Mucosa of stomach (tissue), 1 donor: ENCODE measurements around the gene RASGRF1.

Source experiments
- H3K27me3 ChIP-seq: one replicate; pipeline ENCODE4 v1.7.0; 2013; ENCODE audit warnings: mild to moderate bottlenecking, low read length; ENCODE audit not compliant: control insufficient read depth, insufficient read depth
- H3K36me3 ChIP-seq: one replicate; pipeline ENCODE4 v1.7.0; 2013; ENCODE audit warnings: low read length; ENCODE audit not compliant: control insufficient read depth, insufficient read depth
- H3K4me1 ChIP-seq: one replicate; pipeline ENCODE4 v1.7.0; 2013; ENCODE audit warnings: mild to moderate bottlenecking, low read length; ENCODE audit not compliant: control insufficient read depth, insufficient read depth
- H3K4me3 ChIP-seq: one replicate; pipeline ENCODE4 v1.7.0; 2013; ENCODE audit warnings: low read length
- H3K9ac ChIP-seq: one replicate; pipeline ENCODE4 v1.7.0; 2013; ENCODE audit warnings: mild to moderate bottlenecking, low read length, moderate library complexity
- H3K9me3 ChIP-seq: one replicate; pipeline ENCODE4 v1.7.0; 2013; ENCODE audit warnings: mild to moderate bottlenecking, low read length, moderate library complexity; ENCODE audit not compliant: control insufficient read depth
- donor health status: Pancreatic carcinoma.

The RASGRF1 gene

DNA sequence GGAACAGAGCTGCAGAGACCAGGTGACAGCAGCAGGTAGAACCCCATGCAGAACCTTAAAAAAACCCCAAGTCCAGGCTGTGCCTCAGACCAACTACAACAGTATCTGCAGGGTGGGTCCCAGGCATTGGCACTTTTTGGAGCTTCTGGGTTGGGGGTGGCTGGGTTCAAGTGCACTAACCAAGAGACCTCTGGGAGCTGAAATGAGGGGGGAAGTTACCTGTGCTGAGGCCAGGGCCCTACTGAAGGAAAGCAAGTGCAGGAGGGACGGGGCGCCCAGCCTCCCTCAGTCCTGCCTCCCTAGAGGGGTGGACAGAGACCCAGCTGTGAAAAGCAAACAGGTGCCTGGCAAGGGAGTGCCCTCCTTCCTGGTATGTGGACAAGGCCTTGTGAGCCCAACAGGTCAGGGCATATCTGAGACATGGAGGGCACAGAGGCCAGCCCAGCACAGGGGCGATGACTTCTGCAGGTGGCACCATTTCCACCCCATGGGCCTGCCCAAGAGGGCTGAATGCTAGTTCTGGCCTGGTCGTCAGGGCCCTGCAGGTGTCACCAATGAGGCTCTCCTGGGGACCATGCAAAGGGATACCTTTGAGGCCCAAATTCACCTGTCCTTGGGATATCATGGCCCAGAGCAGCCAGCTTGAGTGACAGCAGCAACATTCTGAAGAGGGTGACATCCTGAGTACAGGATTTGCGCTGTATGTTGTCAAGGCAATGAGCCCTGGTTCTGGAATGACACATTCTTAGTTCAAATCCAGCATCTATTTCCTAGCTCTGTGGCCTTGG is 164.4 kb downstream of the RASGRF1 start:
- H3K9me3 ChIP-seq: no peaks in the 10 kb centered on the region
- H3K4me1 ChIP-seq: peaks cover 2% of the 10 kb centered on the region
- H3K4me3 ChIP-seq: no peak overlapping the region
- no peaks in the 10 kb centered on the region for H3K27me3 ChIP-seq
- H3K36me3 ChIP-seq: peaks cover 13% of the 10 kb centered on the region
- H3K9ac ChIP-seq: no peak overlapping the region

DNA sequence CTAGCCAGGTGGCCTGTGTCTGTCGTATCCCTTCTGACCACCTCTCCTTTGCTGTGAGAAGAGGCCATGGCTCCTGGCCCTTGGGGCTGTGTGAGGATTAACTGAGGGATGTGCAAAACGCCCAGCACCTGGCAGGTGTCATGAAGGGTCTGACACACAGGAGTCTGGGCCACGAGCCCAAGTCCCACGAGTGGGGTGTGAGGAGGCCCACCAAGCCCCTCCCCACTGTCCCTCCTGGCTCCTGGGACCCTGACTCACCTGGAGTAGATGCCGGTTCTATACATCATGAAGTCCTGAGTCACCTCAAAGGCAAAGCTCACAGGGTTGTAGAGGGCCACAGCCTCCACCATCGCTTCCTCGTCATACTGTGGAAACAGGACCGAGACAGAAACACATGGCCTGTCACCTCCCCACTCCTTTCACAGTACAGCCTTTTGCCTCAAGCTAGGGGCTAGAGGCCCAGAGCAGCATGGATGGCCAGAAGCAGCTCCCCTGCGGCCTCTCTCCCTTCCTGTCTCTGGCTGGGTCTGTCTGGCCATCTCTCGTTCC is 165.4 kb downstream of the RASGRF1 start:
- no peaks in the 10 kb centered on the region for H3K4me1 ChIP-seq
- H3K9me3 ChIP-seq: no peaks in the 10 kb centered on the region
- no peak overlapping the region for H3K9ac ChIP-seq
- peaks cover 14% of the 10 kb centered on the region for H3K36me3 ChIP-seq
- no peaks in the 10 kb centered on the region for H3K27me3 ChIP-seq
- H3K4me3 ChIP-seq: no peak overlapping the region

DNA sequence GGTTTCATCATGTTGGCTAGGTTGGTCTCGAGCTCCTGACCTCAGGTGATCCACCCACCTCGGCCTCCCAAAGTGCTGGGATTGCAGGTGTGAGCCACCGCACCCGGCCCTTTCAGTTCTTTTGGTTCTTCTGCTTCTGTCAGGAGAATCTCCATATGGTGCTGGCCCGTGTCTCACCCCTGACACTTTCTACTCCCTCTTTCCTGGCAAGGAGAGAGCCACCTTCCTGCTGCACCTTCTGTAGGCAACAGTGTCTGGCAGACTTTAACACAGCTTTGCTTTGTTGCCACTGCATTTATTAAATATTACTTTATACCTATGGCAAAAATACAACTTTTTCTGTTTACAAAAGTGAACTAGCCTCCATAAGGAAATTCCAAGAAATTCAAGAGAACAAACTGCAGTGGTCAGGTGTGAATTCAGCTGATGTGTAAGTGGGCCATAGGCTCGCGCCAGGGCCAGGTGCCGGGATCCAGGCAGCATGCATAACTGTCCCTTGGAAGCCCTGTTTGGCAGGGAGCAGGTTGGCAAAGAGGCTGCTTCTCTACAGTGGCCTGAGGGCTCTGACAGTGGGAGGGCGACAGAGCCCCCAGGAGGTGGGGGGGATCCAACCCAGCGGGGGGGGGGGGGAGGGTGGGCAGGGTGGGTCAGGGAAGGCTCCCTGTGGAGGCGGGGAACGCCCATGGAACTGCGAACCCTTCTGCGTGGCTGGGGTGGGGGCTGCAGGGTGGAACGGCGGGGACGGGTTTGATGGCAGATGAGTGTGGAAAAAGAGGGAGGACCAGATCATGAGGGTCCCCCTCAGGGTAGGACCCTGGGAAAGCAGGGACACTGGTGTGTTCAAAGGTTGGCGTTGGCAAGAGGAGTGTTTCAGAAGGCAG is 166.9 kb downstream of the RASGRF1 start:
- Histone ChIP-seq H3K9ac (no peak overlapping the region), H3K36me3 (peaks cover 14% of the 10 kb centered on the region), H3K9me3 (no peaks in the 10 kb centered on the region), H3K27me3 (no peaks in the 10 kb centered on the region), H3K4me3 (no peak overlapping the region), H3K4me1 (no peaks in the 10 kb centered on the region)

DNA sequence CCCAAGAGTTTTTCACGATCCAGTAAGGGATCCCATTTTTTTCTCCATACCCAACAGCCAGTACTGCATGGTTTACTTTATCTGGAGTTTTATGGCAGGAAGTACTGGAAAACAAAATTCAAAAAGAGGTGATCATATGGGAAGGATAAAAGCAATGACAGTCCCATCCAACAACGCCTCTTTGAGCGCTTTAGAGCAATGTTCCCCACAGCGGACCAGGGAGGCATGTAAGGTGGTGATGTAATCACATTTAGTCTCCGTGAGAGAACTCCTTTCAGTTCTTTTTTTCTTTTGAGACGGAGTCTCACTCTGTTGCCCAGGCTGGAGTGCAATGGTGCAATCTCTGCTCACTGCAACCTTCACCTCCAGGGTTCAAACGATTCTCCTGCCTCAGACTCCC is 167.6 kb downstream of the RASGRF1 start:
- Histone ChIP-seq H3K27me3 (no peaks in the 10 kb centered on the region), H3K4me3 (no peak overlapping the region), H3K9ac (no peak overlapping the region), H3K36me3 (peaks cover 14% of the 10 kb centered on the region), H3K9me3 (no peaks in the 10 kb centered on the region), H3K4me1 (no peaks in the 10 kb centered on the region)

DNA sequence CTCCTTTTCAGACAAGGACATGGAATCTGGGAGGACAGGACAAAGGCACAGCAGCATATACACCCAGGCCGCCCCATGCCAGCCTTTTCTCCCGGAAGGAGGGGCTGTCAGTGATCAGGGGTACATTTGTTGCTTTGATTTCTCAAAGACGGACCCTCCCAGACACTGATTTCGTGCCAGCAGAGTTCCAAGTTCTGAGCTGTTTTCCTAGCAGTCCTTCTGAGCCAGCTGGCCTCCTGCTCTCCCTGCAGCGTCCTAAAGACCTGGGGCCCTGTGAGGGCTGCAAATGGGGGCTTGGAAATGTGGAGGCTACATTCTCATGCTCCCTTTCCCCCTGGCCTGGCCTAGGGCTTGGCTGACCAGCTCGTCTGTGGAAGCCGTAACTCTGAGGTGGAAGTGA is 168.1 kb downstream of the RASGRF1 start:
- no peaks in the 10 kb centered on the region for H3K27me3 ChIP-seq
- H3K9me3 ChIP-seq: no peaks in the 10 kb centered on the region
- H3K9ac ChIP-seq: no peak overlapping the region
- no peak overlapping the region for H3K4me3 ChIP-seq
- peaks cover 3% of the 10 kb centered on the region for H3K4me1 ChIP-seq
- H3K36me3 ChIP-seq: peaks cover 14% of the 10 kb centered on the region

DNA sequence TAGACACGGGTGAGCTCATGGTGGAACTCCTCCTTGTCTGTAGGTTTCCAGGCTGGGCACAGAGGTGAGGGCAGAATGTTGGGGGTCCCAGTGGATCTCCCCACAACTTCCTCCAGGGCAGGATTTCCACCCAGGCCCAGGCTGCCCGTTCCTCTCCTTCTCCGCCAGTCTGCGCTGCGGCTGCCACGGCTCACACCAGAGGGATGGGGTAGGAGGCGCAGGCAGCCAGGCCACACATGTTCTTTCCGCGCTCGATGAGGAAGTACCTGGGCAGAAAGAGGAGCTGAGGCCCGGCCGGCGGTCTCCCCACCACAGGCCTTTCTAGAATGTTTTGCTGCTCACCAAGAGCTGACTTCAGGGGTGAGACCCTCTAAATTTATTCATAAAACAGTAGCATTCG is 168.6 kb downstream of the RASGRF1 start:
- Histone ChIP-seq H3K9me3 (no peaks in the 10 kb centered on the region), H3K4me3 (no peak overlapping the region), H3K36me3 (peaks cover 8% of the 10 kb centered on the region), H3K9ac (no peak overlapping the region), H3K27me3 (no peaks in the 10 kb centered on the region), H3K4me1 (peaks cover 4% of the 10 kb centered on the region)

DNA sequence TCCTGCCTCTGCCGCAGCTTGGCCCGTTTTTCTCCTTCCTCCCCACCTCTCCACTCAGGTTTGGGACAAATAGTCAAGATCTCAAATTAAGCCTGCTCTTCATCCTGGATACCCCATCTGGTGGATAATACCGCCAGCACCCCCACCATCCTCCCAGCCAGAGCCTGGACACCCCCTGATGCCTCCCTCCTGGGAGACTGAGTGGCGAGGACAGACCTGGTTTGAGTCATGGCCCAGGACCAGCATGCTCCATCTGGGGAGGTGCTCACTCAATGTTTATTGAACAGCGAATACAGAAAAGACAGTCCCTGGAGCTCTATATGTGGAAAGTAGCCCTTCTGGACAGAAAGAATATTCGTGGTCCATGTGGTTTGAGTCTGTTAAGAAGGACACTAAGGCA is 169.1 kb downstream of the RASGRF1 start:
- Histone ChIP-seq H3K9me3 (no peaks in the 10 kb centered on the region), H3K4me1 (peaks cover 4% of the 10 kb centered on the region), H3K36me3 (peaks cover 8% of the 10 kb centered on the region), H3K9ac (no peak overlapping the region), H3K27me3 (no peaks in the 10 kb centered on the region), H3K4me3 (no peak overlapping the region)

DNA sequence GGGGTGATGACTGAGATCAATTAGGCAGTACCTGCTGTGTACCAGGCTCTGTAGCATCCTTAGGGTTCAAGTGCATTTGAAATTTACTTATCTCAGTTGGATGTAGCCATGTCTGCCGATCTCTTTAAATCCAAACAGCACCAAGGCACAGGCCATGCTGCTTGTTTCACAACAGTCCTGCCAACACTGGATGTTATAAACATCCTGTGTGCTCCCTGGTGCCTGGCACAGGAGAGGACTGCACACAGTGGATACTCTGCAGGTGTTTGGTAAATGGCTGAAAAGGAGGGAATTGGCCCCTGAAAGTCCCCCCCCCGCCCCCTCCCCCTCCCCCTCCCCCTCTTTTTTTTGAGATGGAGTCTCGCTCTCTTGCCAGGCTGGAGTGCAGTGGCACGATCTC is 172.7 kb downstream of the RASGRF1 start:
- Histone ChIP-seq H3K27me3 (no peaks in the 10 kb centered on the region), H3K36me3 (peaks cover 8% of the 10 kb centered on the region), H3K9ac (no peak overlapping the region), H3K4me1 (peaks cover 8% of the 10 kb centered on the region), H3K4me3 (no peak overlapping the region), H3K9me3 (no peaks in the 10 kb centered on the region)

DNA sequence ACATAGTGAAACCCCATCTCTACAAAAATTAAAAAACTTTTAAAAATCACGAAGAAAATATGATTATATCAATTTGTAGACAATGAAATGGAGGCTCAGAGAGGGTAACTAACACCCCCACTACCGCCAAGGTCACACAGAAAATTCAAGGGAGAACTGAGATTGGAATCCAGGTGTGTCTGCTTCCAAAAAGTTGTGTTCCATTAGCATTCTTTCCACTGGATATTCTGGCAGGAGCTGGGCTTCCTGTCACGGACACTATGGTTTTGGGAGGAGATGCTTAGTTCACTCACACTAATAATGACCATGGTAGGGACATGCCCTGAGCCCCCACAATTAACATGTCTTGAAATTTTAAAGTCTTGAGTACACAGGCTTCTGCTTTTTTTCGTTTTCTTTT is 174.5 kb downstream of the RASGRF1 start:
- no peak overlapping the region for H3K9ac ChIP-seq
- H3K4me3 ChIP-seq: no peak overlapping the region
- no peaks in the 10 kb centered on the region for H3K27me3 ChIP-seq
- H3K36me3 ChIP-seq: peaks cover 2% of the 10 kb centered on the region
- peaks cover 9% of the 10 kb centered on the region for H3K4me1 ChIP-seq
- H3K9me3 ChIP-seq: no peaks in the 10 kb centered on the region

DNA sequence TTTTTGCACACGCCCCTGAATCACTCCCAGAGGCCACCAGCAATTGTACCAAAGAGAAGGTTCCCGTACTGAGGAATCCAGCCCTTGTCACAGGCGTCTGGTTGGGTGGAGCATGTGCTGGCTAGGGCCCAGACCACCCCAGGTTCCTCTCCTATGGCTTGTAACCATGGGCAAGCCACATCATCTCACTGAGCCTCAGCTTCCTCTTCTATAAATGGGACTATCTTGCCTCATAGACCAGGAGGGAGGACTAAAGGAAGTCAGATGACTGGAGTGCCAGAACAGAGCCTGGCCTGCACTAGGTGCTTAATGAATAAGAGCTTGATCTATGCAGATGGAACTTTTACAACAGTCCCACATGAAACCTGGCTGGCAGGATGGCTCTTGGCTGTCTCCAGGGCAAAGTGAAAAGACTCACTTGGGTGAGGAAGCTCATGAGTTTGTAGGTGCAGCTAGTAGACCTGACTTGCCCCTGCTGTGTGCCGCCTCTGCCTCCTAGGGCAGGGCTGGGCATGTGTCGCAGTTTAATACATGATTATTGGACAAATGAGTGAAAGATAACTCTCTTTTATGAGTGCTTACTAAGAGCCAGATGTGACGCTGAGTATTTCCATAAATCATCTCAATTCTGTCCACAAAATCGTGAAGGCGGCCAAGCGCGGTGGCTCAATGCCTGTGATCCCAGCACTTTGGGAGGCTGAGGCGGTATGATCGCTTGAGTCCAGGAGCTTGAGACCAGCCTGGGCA is 175.1 kb downstream of the RASGRF1 start:
- Histone ChIP-seq H3K9ac (no peak overlapping the region), H3K9me3 (no peaks in the 10 kb centered on the region), H3K36me3 (peaks cover 4% of the 10 kb centered on the region), H3K27me3 (no peaks in the 10 kb centered on the region), H3K4me3 (no peak overlapping the region), H3K4me1 (peaks cover 9% of the 10 kb centered on the region)

DNA sequence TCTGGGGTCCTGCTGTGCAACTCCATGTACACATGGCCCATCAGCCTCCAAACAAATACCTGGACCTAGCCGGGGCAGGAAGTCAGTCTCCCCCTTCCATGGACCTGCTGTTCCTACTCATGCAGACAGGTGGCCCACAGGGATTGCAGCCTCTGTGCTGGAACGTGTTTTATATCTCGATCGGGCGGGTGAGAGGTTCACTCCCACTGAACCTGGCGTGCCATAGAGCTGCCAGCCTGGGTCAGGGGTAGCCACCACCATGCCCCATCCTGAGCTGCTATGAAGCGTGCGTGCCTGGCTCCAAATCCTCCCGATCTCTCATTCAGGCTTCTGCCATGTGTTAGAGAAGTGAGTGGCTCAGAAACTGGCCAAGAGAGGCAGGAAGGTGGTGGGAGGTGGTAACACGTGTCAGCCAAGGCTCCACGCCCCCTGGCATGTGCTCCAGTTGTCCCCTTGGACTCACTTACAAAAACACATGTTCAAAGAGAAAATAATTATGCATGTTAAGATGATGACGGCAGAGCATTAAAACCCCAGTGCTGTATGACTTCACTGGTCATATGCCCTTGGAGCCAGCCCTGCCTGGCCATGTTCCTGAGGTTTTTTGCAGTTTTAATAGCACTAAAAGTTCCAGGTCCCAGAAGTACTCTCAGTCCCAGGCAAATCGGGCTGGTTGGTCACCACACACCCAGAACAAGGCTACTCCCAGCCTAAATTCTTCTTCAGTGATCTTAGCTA is 176.4 kb downstream of the RASGRF1 start:
- Histone ChIP-seq H3K9me3 (no peaks in the 10 kb centered on the region), H3K4me3 (no peak overlapping the region), H3K9ac (no peak overlapping the region), H3K4me1 (peaks cover 9% of the 10 kb centered on the region), H3K36me3 (peaks cover 4% of the 10 kb centered on the region), H3K27me3 (no peaks in the 10 kb centered on the region)
